Suprapubic skin (tissue), 4 donors: ENCODE results near the gene KIAA1671. TPM values are rescaled to one million over a fixed set of nuclear protein-coding genes. Genes with fewer than 3 reads are reported as not detected.

Experiments
- DNase-seq, 2 donors: peaks; one replicate each; pipeline ENCODE4 v3.0.0-alpha.2; 2019; ENCODE audit warnings: low spot score in 2 of 2
- H3K27ac ChIP-seq: fragments of 200-600 bp; sonication (generic); one replicate; pipeline ENCODE4 v1.5.1; 2019
- H3K27me3 ChIP-seq: fragments of 200-600 bp; sonication (generic); one replicate; pipeline ENCODE4 v1.5.1; 2019
- H3K36me3 ChIP-seq: fragments of 200-600 bp; sonication (generic); one replicate; pipeline ENCODE4 v1.5.1; 2019
- H3K4me1 ChIP-seq: fragments of 200-600 bp; sonication (generic); one replicate; pipeline ENCODE4 v1.5.1; 2019
- H3K4me3 ChIP-seq: fragments of 200-600 bp; sonication (generic); one replicate; pipeline ENCODE4 v1.5.1; 2019; ENCODE audit warnings: mild to moderate bottlenecking
- H3K9me3 ChIP-seq: fragments of 200-600 bp; sonication (generic); one replicate; pipeline ENCODE4 v1.5.1; 2019
- CTCF ChIP-seq, 2 donors: fragments of 200-600 bp in 1 of 2; fragments of 450-650 bp in 1 of 2; sonication (generic) in 1 of 2; IDR thresholded peaks; one replicate each; pipeline ENCODE4 v1.5.1; 2016 to 2019; ENCODE audit warnings: antibody characterized with exemption in 2 of 2, mild to moderate bottlenecking in 1 of 2, moderate library complexity in 1 of 2
- EP300 ChIP-seq: sonication (generic); formaldehyde crosslinking; IDR thresholded peaks from one replicate; pipeline ENCODE4 v1.6.1; 2017; ENCODE audit warnings: antibody characterized with exemption
- POLR2A ChIP-seq, 2 donors: fragments of 450-650 bp; IDR thresholded peaks; one replicate each; pipeline ENCODE4 v1.6.1; 2017; ENCODE audit warnings: antibody characterized with exemption in 2 of 2, mild to moderate bottlenecking in 2 of 2, moderate library complexity in 2 of 2
- POLR2AphosphoS5 ChIP-seq, 3 donors: sonication (generic); formaldehyde crosslinking; IDR thresholded peaks; one replicate each; pipeline ENCODE4 v1.6.1; 2017; ENCODE audit warnings: antibody characterized with exemption in 3 of 3
- WGBS: methylation state at CpG from one replicate; pipeline ENCODE4 v1.1.5; 2018; 5-methylcytosine and 5-hydroxymethylcytosine counted together
- total RNA-seq, 4 donors: library from RNA; depleted of rRNA; stranded (reverse); fragments of >200 nt; gene quantifications; one replicate each; pipeline ENCODE4 v1.1.0, GENCODE V29; 2016

Gene KIAA1671
- total RNA-seq, 4 donors from 2014 or later, result 74.4 to 116 (median 97.0) TPM

GRCh38 chr22:24962094-24962493, 9.6 kb downstream of the KIAA1671 start:
- 90% methylated on average over 8 of the region's 8 CpGs for WGBS
- H3K36me3 ChIP-seq, result no peaks in the 10 kb centered on the region
- peaks cover 15% of the 10 kb centered on the region for H3K4me1 ChIP-seq
- TF ChIP-seq POLR2AphosphoS5 (IDR thresholded peaks at IDR 0.05) (no peak), CTCF (IDR thresholded peaks at IDR 0.05) (no peak), POLR2A (IDR thresholded peaks at IDR 0.05) (no peak), EP300 (no peak)
- no peak overlapping the region for H3K4me3 ChIP-seq
- no peak overlapping the region for H3K27ac ChIP-seq
- DNase-seq, result no peak
- no peaks in the 10 kb centered on the region for H3K9me3 ChIP-seq
- no peaks in the 10 kb centered on the region for H3K27me3 ChIP-seq

GRCh38 chr22:24962835-24963234, 10.3 kb downstream of the KIAA1671 start:
- DNase-seq, result no peak
- H3K27ac ChIP-seq, result no peak overlapping the region
- H3K9me3 ChIP-seq, result no peaks in the 10 kb centered on the region
- no peak overlapping the region for H3K4me3 ChIP-seq
- no peaks in the 10 kb centered on the region for H3K27me3 ChIP-seq
- no peaks in the 10 kb centered on the region for H3K36me3 ChIP-seq
- over 99% methylated on average over 9 of the region's 11 CpGs for WGBS
- TF ChIP-seq POLR2AphosphoS5 (IDR thresholded peaks at IDR 0.05) (no peak), CTCF (IDR thresholded peaks at IDR 0.05) (no peak), EP300 (no peak), POLR2A (IDR thresholded peaks at IDR 0.05) (no peak)
- peaks cover 20% of the 10 kb centered on the region for H3K4me1 ChIP-seq

- TF ChIP-seq POLR2A (IDR thresholded peaks at IDR 0.05), result no peak
- no peak for TF ChIP-seq EP300
- no peak for TF ChIP-seq CTCF (IDR thresholded peaks at IDR 0.05)
- TF ChIP-seq POLR2AphosphoS5 (IDR thresholded peaks at IDR 0.05), result no peak
- Histone ChIP-seq H3K4me1 (peaks cover 36% of the 10 kb centered on the region), H3K27me3 (no peaks in the 10 kb centered on the region), H3K36me3 (no peaks in the 10 kb centered on the region), H3K4me3 (no peak overlapping the region), H3K27ac (no peak overlapping the region), H3K9me3 (no peaks in the 10 kb centered on the region)
- DNase-seq, result no peak
- WGBS, result 84% methylated on average over 3 of the region's 3 CpGs
Observed at GRCh38 chr22:24964441-24964840, 11.9 kb downstream of the KIAA1671 start.

GRCh38 chr22:24965822-24966626, 13.5 kb downstream of the KIAA1671 start:
- Histone ChIP-seq H3K4me3 (no peak overlapping the region), H3K9me3 (no peaks in the 10 kb centered on the region), H3K27me3 (no peaks in the 10 kb centered on the region), H3K36me3 (no peaks in the 10 kb centered on the region), H3K4me1 (peaks cover 51% of the 10 kb centered on the region), H3K27ac (peak overlapping the region; percentile 61)
- no peak for TF ChIP-seq POLR2AphosphoS5 (IDR thresholded peaks at IDR 0.05)
- no peak for TF ChIP-seq CTCF (IDR thresholded peaks at IDR 0.05)
- TF ChIP-seq EP300, result no peak
- TF ChIP-seq POLR2A (IDR thresholded peaks at IDR 0.05), result no peak
- no peak for DNase-seq
- WGBS, result 39% methylated on average over 9 of the region's 9 CpGs

GRCh38 chr22:24968066-24968561, 15.6 kb downstream of the KIAA1671 start:
- no peak overlapping the region for H3K4me3 ChIP-seq
- no peak overlapping the region for H3K27ac ChIP-seq
- no peaks in the 10 kb centered on the region for H3K36me3 ChIP-seq
- DNase-seq, result no peak
- H3K4me1 ChIP-seq, result peaks cover 53% of the 10 kb centered on the region
- no peak for TF ChIP-seq EP300
- no peak for TF ChIP-seq CTCF (IDR thresholded peaks at IDR 0.05)
- no peak for TF ChIP-seq POLR2A (IDR thresholded peaks at IDR 0.05)
- no peak for TF ChIP-seq POLR2AphosphoS5 (IDR thresholded peaks at IDR 0.05)
- no peaks in the 10 kb centered on the region for H3K27me3 ChIP-seq
- no peaks in the 10 kb centered on the region for H3K9me3 ChIP-seq
- WGBS, result 38% methylated on average over 8 of the region's 8 CpGs
